ENCODE data around the gene MLYCD.

The MLYCD gene

GRCh38 chr16:83925095-83925905 is 26.4 kb downstream of the MLYCD start:
- POLR2A ChIA-PET, result no interaction called here
- no peaks in the 10 kb centered on the region for H3K9me3 ChIP-seq (ENCODE audit: control insufficient read depth, insufficient read depth, low read depth, low read length)
- H3K4me3 ChIP-seq (ENCODE audit: low read depth, low read length), result no peak overlapping the region
- no peak for TF ChIP-seq MZF1 (tag by site-specific recombination; IDR thresholded peaks at IDR 0.05; ENCODE audit: borderline replicate concordance)
- no peak for TF ChIP-seq ZBTB11 (tag by site-specific recombination; conservative IDR thresholded peaks at IDR 0.05; ENCODE audit: low read depth)
- TF ChIP-seq ZNF664 (tag by site-specific recombination; IDR thresholded peaks at IDR 0.05), result no peak
- TF ChIP-seq ZBTB44 (tag by site-specific recombination; IDR thresholded peaks at IDR 0.05), result no peak
- TF ChIP-seq ZNF280D (tag by site-specific recombination; IDR thresholded peaks at IDR 0.05), result no peak
- no peak for TF ChIP-seq ZBTB10 (tag by site-specific recombination; IDR thresholded peaks at IDR 0.05)
- TF ChIP-seq ZEB2 (tag by site-specific recombination; IDR thresholded peaks at IDR 0.05), result no peak
- TF ChIP-seq ZSCAN16 (tag by site-specific recombination; IDR thresholded peaks at IDR 0.05), result no peak
- no peak for TF ChIP-seq ZNF621 (tag by site-specific recombination; IDR thresholded peaks at IDR 0.05)
- no peak for TF ChIP-seq ZNF146 (tag by site-specific recombination; IDR thresholded peaks at IDR 0.05)
- no peak for TF ChIP-seq ZNF280C (tag by site-specific recombination; IDR thresholded peaks at IDR 0.05)
- TF ChIP-seq INSM2 (tag by site-specific recombination; IDR thresholded peaks at IDR 0.05), result no peak
- no peak for TF ChIP-seq ZNF600 (tag by site-specific recombination; IDR thresholded peaks at IDR 0.05)
- no peak for TF ChIP-seq ZNF585B (tag by site-specific recombination; IDR thresholded peaks at IDR 0.05)
- TF ChIP-seq SP2 (tag by site-specific recombination; IDR thresholded peaks at IDR 0.05), result no peak
- TF ChIP-seq ZNF792 (tag by site-specific recombination; IDR thresholded peaks at IDR 0.05), result no peak
- TF ChIP-seq ELK4 (IDR thresholded peaks at IDR 0.05; ENCODE audit: borderline replicate concordance, low read depth, low read length), result no peak
- H3K36me3 ChIP-seq (ENCODE audit: control insufficient read depth in 2 of 2, insufficient read depth in 1 of 2, low read length in 2 of 2), result peaks cover 0 to under 1% of the 10 kb centered on the region in 2 experiments; a peak in 2 of 3 replicates
- H3K4me1 ChIP-seq (ENCODE audit: control insufficient read depth, insufficient read depth, low read length), result no peaks in the 10 kb centered on the region
- CTCF ChIA-PET, result interaction anchor here (0.8 to 4.3 kb wide), 6 partner anchors 12 to 140 kb away, joined by 3 to 29 read pairs (median 14); partner anchors contain the start of gene OSGIN1
- H3K27ac ChIP-seq (ENCODE audit: extremely low read depth, low read depth, low read length), result no peak overlapping the region

Data from HEK293 (cell line).